ENCODE results near the gene ODAPH. TPM values are rescaled to one million over a fixed set of nuclear protein-coding genes. Genes with fewer than 3 reads are reported as not detected.
"Not testable (repeated sequence)": the region's sequence is repeated elsewhere in the genome, so short reads cannot be mapped to it uniquely, and the experiment has no call there.

ODAPH gene
- 0.32 TPM for polyA plus RNA-seq (2013, experiment 1 of 2)
- 0.40 TPM for polyA plus RNA-seq (2013, experiment 2 of 2)

DNA sequence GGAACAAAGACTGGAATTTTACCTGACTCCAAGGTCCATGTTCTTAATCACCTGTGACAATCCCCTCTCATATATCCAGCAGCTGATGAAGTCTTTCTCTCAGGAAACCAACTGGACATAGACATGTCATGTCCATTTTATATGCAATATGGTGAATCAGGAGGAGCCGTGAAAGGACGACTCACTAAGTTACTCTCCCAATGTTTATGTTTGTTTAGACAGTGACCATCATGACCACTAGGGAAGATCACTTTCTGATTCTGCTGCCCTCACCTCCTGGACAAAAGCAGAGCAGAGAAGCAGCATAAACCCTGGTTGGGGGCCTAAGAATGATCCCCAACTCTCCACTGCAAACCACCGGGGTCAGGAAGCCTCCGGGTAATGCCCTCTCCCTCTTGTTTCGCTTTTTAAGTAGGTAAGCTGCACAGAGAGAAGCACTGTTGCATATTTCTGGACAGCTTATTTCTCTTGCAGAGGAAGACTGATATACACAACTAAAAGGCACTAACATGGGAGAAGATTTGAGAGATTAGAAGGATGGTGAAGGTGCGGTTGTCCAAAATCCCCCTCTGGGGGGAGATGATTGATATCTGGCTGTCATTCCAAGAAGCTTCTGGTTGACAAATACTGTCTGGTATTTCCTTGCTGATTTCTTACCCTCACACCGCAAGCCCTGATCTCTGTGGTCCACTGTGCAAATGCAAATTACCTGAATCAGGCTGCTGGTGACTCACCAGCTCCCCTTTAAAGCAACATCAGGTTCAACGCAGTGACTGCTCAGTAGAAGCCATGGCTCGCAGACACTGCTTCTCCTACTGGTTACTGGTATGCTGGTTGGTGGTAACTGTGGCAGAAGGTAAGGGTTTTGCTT, at the start of gene ODAPH:
TSS of gene ODAPH (plus strand) at position 773 of the 871 bp plus-strand sequence. CDS start at position 790, 17 bp downstream.
- H3K4me2 ChIP-seq (ENCODE audit: insufficient read depth, low read length, poor library complexity, severe bottlenecking), result no peak within 1 kb of the TSS
- H3K4me3 ChIP-seq (ENCODE audit: low read length in 2 of 2), result no peak within 1 kb of the TSS
- H3K18ac ChIP-seq (ENCODE audit: low read length), result no peak within 1 kb of the TSS
- H3K27me3 ChIP-seq (ENCODE audit: control insufficient read depth in 3 of 3, insufficient read depth in 3 of 3, low read depth in 1 of 3, low read length in 3 of 3), result no peaks in the 10 kb centered on the region
- H3K9me3 ChIP-seq (replicated peaks in 1 of 2; ENCODE audit: control insufficient read depth in 2 of 2, insufficient read depth in 1 of 2, low read depth in 1 of 2, low read length in 2 of 2), result no peaks in the 10 kb centered on the region
- H2AK5ac ChIP-seq (ENCODE audit: low read depth, low read length), result no peak within 1 kb of the TSS
- H2AFZ ChIP-seq (ENCODE audit: low read length), result peak within 1 kb of the TSS; percentile 81
- no peak within 1 kb of the TSS for H2BK12ac ChIP-seq (ENCODE audit: low read length)
- H3K36me3 ChIP-seq (replicated peaks in 1 of 2; ENCODE audit: control insufficient read depth in 2 of 2, insufficient read depth in 2 of 2, low read length in 2 of 2), result no peaks in the 10 kb centered on the region
- H3K4ac ChIP-seq (ENCODE audit: low read length), result no peak within 1 kb of the TSS
- no peak within 1 kb of the TSS for H4K8ac ChIP-seq (ENCODE audit: low read depth, low read length)
- no peaks in the 10 kb centered on the region for H3K79me1 ChIP-seq (ENCODE audit: low read depth, low read length)
- H3K4me1 ChIP-seq (ENCODE audit: control insufficient read depth in 2 of 2, insufficient read depth in 1 of 2, low read depth in 1 of 2, low read length in 2 of 2), result peaks cover 2 to 6% of the 10 kb centered on the region in 2 donors
- H2BK15ac ChIP-seq (ENCODE audit: low read length), result no peak within 1 kb of the TSS
- no peak for DNase-seq (ENCODE audit: low spot score)
- H4K91ac ChIP-seq (ENCODE audit: low read depth, low read length, poor library complexity), result no peak within 1 kb of the TSS
- no peak within 1 kb of the TSS for H3K14ac ChIP-seq (ENCODE audit: low read length)
- no peak within 1 kb of the TSS for H3K9ac ChIP-seq (ENCODE audit: low read depth, low read length, poor library complexity)
- H2BK120ac ChIP-seq (ENCODE audit: low read depth, low read length), result no peak within 1 kb of the TSS
- no peak within 1 kb of the TSS for H2BK5ac ChIP-seq (ENCODE audit: low read length)
- no peak within 1 kb of the TSS for H3K23ac ChIP-seq (ENCODE audit: low read depth, low read length, poor library complexity)
- H3K27ac ChIP-seq (replicated peaks; ENCODE audit: low read length), result no peak within 1 kb of the TSS
- no CpG with 5 or more reads among the region's 9 CpGs for WGBS, 2 donors (ENCODE audit: extremely low coverage in 2 of 2, insufficient read length in 2 of 2, insufficient replicate concordance in 1 of 2)

DNA sequence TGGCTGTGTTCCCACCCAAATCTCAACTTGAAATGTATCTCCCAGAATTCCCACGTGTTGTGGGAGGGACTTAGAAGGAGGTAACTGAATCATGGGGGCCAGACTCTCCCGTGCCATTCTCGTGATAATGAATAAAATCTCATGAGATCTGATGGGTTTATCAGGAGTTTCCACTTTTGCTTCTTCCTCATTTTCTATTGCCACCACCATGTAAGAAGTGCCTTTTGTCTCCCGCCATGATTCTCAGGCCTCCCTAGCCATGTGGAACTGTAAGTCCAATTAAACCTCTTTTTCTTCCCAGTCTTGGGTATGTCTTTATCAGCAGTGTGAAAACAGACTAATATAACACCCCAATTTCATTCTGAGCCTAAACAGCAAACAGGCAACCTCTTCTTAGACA, 46.3 kb upstream of the ODAPH start:
- not testable (repeated sequence) for H3K9ac ChIP-seq (ENCODE audit: low read depth, low read length, poor library complexity); H3K27ac ChIP-seq (replicated peaks; ENCODE audit: low read length); DNase-seq (ENCODE audit: low spot score); H4K8ac ChIP-seq (ENCODE audit: low read depth, low read length); H2AFZ ChIP-seq (ENCODE audit: low read length); H2BK15ac ChIP-seq (ENCODE audit: low read length); H3K79me1 ChIP-seq (ENCODE audit: low read depth, low read length); H3K18ac ChIP-seq (ENCODE audit: low read length); H2BK120ac ChIP-seq (ENCODE audit: low read depth, low read length); H3K4me2 ChIP-seq (ENCODE audit: insufficient read depth, low read length, poor library complexity, severe bottlenecking); H3K14ac ChIP-seq (ENCODE audit: low read length); H3K4ac ChIP-seq (ENCODE audit: low read length); H2BK5ac ChIP-seq (ENCODE audit: low read length); H4K91ac ChIP-seq (ENCODE audit: low read depth, low read length, poor library complexity); H3K27me3 ChIP-seq (ENCODE audit: control insufficient read depth in 3 of 3, insufficient read depth in 3 of 3, low read depth in 1 of 3, low read length in 3 of 3); H3K4me3 ChIP-seq (ENCODE audit: low read length in 2 of 2); H3K23ac ChIP-seq (ENCODE audit: low read depth, low read length, poor library complexity); H2AK5ac ChIP-seq (ENCODE audit: low read depth, low read length); H2BK12ac ChIP-seq (ENCODE audit: low read length)
- WGBS, 2 donors (ENCODE audit: extremely low coverage in 2 of 2, insufficient read length in 2 of 2, insufficient replicate concordance in 1 of 2), result no CpG with 5 or more reads among the region's 4 CpGs
- H3K4me1 ChIP-seq (ENCODE audit: control insufficient read depth in 2 of 2, insufficient read depth in 1 of 2, low read depth in 1 of 2, low read length in 2 of 2), result peaks cover 4 to 11% of the 10 kb centered on the region in 2 donors
- peaks cover 0 to 41% of the 10 kb centered on the region in 2 donors for H3K36me3 ChIP-seq (replicated peaks in 1 of 2; ENCODE audit: control insufficient read depth in 2 of 2, insufficient read depth in 2 of 2, low read length in 2 of 2)
- H3K9me3 ChIP-seq (replicated peaks in 1 of 2; ENCODE audit: control insufficient read depth in 2 of 2, insufficient read depth in 1 of 2, low read depth in 1 of 2, low read length in 2 of 2), result peaks cover 0 to 19% of the 10 kb centered on the region in 2 donors

DNA sequence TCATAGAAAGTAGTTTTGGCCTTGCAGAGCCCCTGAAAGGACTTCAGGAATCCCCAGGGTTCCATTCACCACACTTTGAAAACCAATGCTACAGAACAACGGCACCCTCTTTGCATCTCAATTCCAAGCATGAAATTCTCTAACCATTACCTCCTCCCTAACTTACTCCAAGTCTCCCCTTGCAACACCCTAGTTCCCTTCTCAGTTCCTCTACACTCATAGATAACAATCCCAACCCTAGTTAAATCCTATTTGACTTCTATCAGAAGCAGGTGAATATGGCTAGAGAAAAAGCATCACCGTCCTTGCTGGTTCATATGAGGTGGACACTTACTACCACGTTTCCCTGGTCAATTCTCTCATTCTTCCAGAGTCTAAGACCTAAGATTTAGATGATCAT, 44.0 kb upstream of the ODAPH start:
- H2BK5ac ChIP-seq (ENCODE audit: low read length), result no peak overlapping the region
- H3K27ac ChIP-seq (replicated peaks; ENCODE audit: low read length), result no peak overlapping the region
- no peaks in the 10 kb centered on the region for H3K79me1 ChIP-seq (ENCODE audit: low read depth, low read length)
- H2AK5ac ChIP-seq (ENCODE audit: low read depth, low read length), result no peak overlapping the region
- no peak overlapping the region for H3K14ac ChIP-seq (ENCODE audit: low read length)
- no peak overlapping the region for H2BK15ac ChIP-seq (ENCODE audit: low read length)
- no CpG with 5 or more reads among the region's 3 CpGs for WGBS, 2 donors (ENCODE audit: extremely low coverage in 2 of 2, insufficient read length in 2 of 2, insufficient replicate concordance in 1 of 2)
- no peak overlapping the region for H2AFZ ChIP-seq (ENCODE audit: low read length)
- no peak overlapping the region for H4K8ac ChIP-seq (ENCODE audit: low read depth, low read length)
- no peak overlapping the region for H3K4me2 ChIP-seq (ENCODE audit: insufficient read depth, low read length, poor library complexity, severe bottlenecking)
- H3K23ac ChIP-seq (ENCODE audit: low read depth, low read length, poor library complexity), result no peak overlapping the region
- H3K4me1 ChIP-seq (ENCODE audit: control insufficient read depth in 2 of 2, insufficient read depth in 1 of 2, low read depth in 1 of 2, low read length in 2 of 2), result peaks cover 6 to 13% of the 10 kb centered on the region in 2 donors
- H3K18ac ChIP-seq (ENCODE audit: low read length), result no peak overlapping the region
- no peaks in the 10 kb centered on the region for H3K27me3 ChIP-seq (ENCODE audit: control insufficient read depth in 3 of 3, insufficient read depth in 3 of 3, low read depth in 1 of 3, low read length in 3 of 3)
- no peak for DNase-seq (ENCODE audit: low spot score)
- H2BK12ac ChIP-seq (ENCODE audit: low read length), result no peak overlapping the region
- no peak overlapping the region for H3K4ac ChIP-seq (ENCODE audit: low read length)
- no peak overlapping the region for H4K91ac ChIP-seq (ENCODE audit: low read depth, low read length, poor library complexity)
- H3K36me3 ChIP-seq (replicated peaks in 1 of 2; ENCODE audit: control insufficient read depth in 2 of 2, insufficient read depth in 2 of 2, low read length in 2 of 2), result peaks cover 0 to 30% of the 10 kb centered on the region in 2 donors
- H3K4me3 ChIP-seq (ENCODE audit: low read length in 2 of 2), result no peak overlapping the region
- no peak overlapping the region for H3K9ac ChIP-seq (ENCODE audit: low read depth, low read length, poor library complexity)
- no peak overlapping the region for H2BK120ac ChIP-seq (ENCODE audit: low read depth, low read length)
- peaks cover 0 to 19% of the 10 kb centered on the region in 2 donors for H3K9me3 ChIP-seq (replicated peaks in 1 of 2; ENCODE audit: control insufficient read depth in 2 of 2, insufficient read depth in 1 of 2, low read depth in 1 of 2, low read length in 2 of 2)

DNA sequence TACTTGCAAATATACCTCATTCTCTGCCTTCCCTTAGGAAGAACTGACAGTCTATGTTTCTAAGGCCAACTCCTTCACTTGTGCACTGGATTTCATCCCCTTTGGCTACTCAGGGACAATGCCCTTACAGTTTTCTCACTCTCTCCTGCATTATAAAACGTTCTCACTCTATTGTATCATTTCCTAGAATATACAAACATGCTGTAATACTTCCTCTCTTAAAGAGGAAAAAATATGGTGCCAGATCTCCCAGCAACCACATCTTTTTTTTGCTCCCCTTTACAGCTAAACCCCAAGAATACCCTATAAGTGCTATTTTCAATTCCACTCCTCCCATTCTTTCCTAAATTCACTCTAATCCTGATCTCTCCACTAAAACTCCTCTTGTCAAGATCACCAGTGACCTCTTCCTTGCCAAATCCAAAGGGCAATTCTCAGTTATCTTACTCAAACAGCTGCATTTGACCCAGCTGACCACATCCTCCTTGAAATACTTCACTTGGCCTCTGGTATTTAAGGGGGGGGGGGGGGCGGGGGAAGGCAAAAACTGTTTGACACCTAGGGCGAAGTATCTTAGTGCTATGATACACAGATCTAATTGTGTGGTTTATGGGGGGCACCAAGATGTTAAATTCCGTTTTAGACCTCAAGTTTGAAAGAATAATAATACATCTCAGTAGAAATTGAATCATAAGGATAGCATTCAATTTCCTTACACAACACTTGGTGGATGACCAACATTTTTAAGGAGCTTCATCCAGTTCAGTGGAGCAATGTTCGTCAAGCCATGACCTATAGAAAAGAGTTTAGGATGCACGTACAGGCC, 43.3 kb upstream of the ODAPH start:
- Histone ChIP-seq H3K9me3 (replicated peaks in 1 of 2; ENCODE audit: control insufficient read depth in 2 of 2, insufficient read depth in 1 of 2, low read depth in 1 of 2, low read length in 2 of 2) (peaks cover 0 to 19% of the 10 kb centered on the region in 2 donors), H3K36me3 (replicated peaks in 1 of 2; ENCODE audit: control insufficient read depth in 2 of 2, insufficient read depth in 2 of 2, low read length in 2 of 2) (peaks cover 1 to 29% of the 10 kb centered on the region in 2 donors), H2BK15ac (ENCODE audit: low read length) (no peak overlapping the region), H3K27ac (replicated peaks; ENCODE audit: low read length) (no peak overlapping the region), H2BK5ac (ENCODE audit: low read length) (no peak overlapping the region), H3K4me1 (ENCODE audit: control insufficient read depth in 2 of 2, insufficient read depth in 1 of 2, low read depth in 1 of 2, low read length in 2 of 2) (peaks cover 6 to 13% of the 10 kb centered on the region in 2 donors), H3K4me2 (ENCODE audit: insufficient read depth, low read length, poor library complexity, severe bottlenecking) (no peak overlapping the region), H4K91ac (ENCODE audit: low read depth, low read length, poor library complexity) (no peak overlapping the region), H3K9ac (ENCODE audit: low read depth, low read length, poor library complexity) (no peak overlapping the region), H3K4me3 (ENCODE audit: low read length in 2 of 2) (peak overlapping the region in 1 of 2 donors; percentile 94), H3K23ac (ENCODE audit: low read depth, low read length, poor library complexity) (no peak overlapping the region), H2BK120ac (ENCODE audit: low read depth, low read length) (no peak overlapping the region), H3K14ac (ENCODE audit: low read length) (no peak overlapping the region), H2BK12ac (ENCODE audit: low read length) (no peak overlapping the region), H4K8ac (ENCODE audit: low read depth, low read length) (no peak overlapping the region), H2AFZ (ENCODE audit: low read length) (no peak overlapping the region), H3K4ac (ENCODE audit: low read length) (no peak overlapping the region), H2AK5ac (ENCODE audit: low read depth, low read length) (no peak overlapping the region), H3K79me1 (ENCODE audit: low read depth, low read length) (no peaks in the 10 kb centered on the region), H3K27me3 (ENCODE audit: control insufficient read depth in 3 of 3, insufficient read depth in 3 of 3, low read depth in 1 of 3, low read length in 3 of 3) (no peaks in the 10 kb centered on the region), H3K18ac (ENCODE audit: low read length) (no peak overlapping the region)
- DNase-seq (ENCODE audit: low spot score), result no peak
- WGBS, 2 donors (ENCODE audit: extremely low coverage in 2 of 2, insufficient read length in 2 of 2, insufficient replicate concordance in 1 of 2), result no CpG with 5 or more reads among the region's 6 CpGs
